Islet of Langerhans (tissue), 1 donor: Measurements from ENCODE around the gene PRTN3.

ENCODE experiments used
- FAIRE-seq: peaks from one replicate; lab custom pipeline; 2011; peaks lifted over from hg19 to GRCh38; lab: Jason Lieb, UNC

The PRTN3 gene

DNA sequence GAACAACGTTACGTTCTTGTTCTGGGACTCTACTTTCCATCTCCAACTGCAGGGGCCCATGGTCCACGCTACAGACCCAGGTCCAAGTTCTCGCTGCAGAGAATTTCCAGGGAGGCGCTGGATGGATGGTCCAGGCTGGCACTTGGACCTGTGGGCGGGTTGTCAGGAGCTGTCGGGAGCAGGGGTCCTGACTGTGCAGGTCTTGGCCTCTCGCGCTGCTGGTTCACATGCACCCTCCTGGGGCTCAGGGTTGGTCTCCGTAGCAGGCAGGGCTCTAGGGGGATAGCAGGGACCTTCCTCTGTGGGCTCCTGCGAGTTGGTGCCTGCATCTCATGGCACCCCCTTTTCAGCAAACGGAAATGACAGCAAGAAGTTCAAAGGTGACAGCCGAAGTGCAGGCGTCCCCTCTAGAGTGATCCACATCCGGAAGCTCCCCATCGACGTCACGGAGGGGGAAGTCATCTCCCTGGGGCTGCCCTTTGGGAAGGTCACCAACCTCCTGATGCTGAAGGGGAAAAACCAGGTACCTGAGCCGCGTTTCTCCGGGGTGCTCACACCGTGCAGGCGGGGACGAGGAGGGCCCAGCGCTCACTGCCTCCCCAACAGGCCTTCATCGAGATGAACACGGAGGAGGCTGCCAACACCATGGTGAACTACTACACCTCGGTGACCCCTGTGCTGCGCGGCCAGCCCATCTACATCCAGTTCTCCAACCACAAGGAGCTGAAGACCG lies 36.9 kb upstream of the PRTN3 start:
- no peak for FAIRE-seq

DNA sequence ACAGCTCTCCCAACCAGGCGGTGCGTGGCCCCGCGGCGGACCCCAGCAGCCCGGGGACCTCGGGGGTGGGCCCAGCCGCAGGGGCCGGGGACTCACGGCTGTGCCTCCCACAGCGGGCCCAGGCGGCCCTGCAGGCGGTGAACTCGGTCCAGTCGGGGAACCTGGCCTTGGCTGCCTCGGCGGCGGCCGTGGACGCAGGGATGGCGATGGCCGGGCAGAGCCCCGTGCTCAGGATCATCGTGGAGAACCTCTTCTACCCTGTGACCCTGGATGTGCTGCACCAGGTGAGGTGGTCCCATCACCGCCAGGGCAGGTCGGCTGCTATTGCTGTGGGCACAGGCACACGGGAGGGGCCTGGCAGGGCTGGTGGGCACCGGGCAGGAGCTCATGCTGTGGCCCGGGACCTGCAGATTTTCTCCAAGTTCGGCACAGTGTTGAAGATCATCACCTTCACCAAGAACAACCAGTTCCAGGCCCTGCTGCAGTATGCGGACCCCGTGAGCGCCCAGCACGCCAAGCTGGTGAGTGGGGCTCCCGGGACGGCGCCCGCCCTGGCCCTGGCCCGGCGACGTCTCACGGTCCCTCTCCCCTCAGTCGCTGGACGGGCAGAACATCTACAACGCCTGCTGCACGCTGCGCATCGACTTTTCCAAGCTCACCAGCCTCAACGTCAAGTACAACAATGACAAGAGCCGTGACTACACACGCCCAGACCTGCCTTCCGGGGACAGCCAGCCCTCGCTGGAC lies 36.2 kb upstream of the PRTN3 start:
- FAIRE-seq: no peak

GRCh38 chr19:805166-805551 lies 35.6 kb upstream of the PRTN3 start:
- no peak for FAIRE-seq

DNA sequence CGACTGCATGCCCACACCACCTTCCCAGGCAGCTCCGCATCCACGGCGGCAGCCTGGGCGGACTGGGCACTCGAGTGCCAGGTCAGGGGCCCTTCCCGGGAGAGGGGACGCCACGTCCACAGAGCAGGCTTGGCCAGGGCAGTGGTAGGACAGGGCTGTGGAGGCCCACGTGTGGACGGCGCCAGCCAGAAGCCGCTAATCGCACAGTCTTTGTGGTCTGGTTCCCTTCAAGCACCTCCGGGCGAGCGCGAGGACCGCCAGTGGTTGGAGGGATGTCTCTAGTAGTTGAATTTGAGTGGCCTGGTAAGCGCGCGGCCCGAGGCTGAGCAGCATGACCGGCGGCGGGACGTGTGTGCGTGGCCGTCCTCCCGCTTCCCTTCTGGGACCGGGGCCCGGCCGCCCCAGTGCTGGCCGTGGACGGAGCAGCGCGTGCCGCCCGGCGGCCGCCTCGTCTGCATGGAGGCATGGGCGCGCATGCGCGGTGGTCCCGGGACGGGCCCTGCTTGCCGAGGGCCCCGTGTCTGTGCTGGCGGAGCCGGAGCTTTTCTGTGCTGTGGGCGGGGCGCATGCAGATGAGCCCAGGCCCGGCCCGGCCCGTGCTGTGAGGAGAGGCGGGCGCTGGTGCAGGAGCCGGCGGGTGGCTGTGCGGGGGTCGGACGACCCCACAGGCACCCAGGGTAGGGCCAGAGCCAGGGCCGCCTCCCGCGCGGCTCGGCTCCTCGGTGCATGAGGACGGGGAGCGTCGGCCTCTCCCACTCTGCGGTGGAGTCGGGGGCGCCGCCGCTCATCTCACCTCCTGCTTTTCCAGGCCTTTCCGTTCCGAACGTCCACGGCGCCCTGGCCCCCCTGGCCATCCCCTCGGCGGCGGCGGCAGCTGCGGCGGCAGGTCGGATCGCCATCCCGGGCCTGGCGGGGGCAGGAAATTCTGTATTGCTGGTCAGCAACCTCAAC lies 34.9 kb upstream of the PRTN3 start:
- no peak for FAIRE-seq

GRCh38 chr19:806815-807421 lies 33.9 kb upstream of the PRTN3 start:
- no peak for FAIRE-seq

GRCh38 chr19:807627-808422 lies 33.0 kb upstream of the PRTN3 start:
- FAIRE-seq: no peak

DNA sequence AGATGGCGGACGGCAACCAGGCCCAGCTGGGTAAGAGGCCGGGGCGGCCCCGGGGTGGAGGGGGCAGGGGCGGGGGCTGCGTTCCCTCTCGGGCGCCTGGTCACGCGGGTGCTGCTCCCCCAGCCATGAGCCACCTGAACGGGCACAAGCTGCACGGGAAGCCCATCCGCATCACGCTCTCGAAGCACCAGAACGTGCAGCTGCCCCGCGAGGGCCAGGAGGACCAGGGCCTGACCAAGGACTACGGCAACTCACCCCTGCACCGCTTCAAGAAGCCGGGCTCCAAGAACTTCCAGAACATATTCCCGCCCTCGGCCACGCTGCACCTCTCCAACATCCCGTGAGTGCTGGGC lies 32.4 kb upstream of the PRTN3 start:
- FAIRE-seq: no peak

- no peak for FAIRE-seq
These were observed 30.5 kb upstream of the PRTN3 start for GRCh38 chr19:810077-810855.

DNA sequence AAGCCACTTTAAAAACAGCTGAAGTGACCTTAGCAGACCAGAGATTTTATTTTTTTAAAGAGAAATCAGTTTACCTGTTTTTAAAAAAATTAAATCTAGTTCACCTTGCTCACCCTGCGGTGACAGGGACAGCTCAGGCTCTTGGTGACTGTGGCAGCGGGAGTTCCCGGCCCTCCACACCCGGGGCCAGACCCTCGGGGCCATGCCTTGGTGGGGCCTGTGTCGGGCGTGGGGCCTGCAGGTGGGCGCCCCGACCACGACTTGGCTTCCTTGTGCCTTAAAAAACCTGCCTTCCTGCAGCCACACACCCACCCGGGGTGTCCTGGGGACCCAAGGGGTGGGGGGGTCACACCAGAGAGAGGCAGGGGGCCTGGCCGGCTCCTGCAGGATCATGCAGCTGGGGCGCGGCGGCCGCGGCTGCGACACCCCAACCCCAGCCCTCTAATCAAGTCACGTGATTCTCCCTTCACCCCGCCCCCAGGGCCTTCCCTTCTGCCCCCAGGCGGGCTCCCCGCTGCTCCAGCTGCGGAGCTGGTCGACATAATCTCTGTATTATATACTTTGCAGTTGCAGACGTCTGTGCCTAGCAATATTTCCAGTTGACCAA lies 29.8 kb upstream of the PRTN3 start:
- no peak for FAIRE-seq

DNA sequence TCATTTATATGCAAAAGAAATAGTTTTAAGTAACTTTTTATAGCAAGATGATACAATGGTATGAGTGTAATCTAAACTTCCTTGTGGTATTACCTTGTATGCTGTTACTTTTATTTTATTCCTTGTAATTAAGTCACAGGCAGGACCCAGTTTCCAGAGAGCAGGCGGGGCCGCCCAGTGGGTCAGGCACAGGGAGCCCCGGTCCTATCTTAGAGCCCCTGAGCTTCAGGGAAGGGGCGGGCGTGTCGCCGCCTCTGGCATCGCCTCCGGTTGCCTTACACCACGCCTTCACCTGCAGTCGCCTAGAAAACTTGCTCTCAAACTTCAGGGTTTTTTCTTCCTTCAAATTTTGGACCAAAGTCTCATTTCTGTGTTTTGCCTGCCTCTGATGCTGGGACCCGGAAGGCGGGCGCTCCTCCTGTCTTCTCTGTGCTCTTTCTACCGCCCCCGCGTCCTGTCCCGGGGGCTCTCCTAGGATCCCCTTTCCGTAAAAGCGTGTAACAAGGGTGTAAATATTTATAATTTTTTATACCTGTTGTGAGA lies 29.2 kb upstream of the PRTN3 start:
- FAIRE-seq: no peak

- FAIRE-seq: no peak
These were observed 28.6 kb upstream of the PRTN3 start for GRCh38 chr19:812049-812746.

DNA sequence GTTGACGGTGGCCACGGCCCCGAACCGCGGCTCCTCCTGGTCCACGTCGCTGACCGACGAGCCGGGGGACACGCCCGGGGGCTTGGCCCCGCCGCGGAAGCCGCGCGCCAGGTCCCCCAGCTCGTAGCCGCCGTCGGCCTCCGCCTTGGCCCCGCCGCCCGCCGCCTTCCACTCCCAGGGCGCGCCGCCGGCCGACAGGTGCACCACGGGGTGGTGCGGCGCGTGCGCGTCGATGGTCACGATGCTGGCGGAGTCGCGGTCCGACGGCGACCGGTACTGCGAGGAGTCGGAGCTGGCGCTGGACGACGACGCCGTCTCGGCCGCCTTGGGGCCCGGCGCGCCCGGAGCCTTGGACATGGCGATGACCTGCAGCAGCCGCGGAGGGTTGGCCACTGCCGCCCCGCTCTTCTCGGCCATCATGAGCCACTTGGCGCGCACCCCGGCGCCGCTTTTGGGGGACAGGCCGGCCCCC lies 28.0 kb upstream of the PRTN3 start:
- no peak for FAIRE-seq

DNA sequence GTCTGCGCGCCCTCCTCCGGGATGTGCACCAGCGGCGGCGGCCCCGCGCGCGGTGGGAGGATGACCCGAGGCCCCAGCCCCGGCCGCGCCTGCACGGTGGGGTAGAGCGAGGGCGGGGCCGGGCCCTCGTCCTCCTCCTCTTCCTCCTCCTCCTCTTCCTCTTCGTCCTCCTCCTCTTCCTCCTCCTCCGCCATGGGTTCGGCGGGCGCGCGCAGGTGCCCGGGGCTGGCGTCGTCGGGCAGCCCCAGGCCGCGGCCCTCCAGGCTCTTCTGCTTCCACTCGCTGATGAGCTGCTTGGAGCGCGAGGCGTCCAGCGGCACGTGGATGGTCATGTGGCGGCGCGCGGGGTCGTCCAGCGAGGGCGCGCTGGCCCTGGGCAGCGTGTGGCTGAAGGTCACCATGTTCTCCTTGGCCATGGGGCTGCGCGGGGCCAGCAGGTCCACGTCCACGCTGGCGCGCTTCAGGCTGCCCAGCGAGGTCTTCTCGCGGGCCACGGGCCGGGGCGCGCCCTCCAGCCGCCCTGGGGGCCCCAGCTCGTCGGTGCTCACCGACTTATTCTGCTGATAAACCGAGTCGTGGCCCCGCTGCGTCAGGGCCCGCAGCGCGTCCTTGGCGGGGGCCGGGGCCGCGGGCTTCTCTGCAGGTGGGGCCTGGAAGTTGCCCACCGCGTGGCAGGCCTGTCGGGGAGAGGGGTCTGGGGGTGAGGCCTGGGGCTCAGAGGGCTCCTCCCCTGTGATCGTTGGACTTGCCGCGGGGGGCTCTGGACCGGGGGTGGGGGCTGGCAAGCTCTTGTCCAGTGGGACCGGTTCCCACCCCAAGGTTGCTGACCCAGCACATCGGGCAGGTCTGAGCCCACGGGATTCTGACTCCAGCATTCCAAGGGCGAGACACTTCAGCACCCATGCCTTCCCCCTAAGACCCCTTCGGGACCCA lies 27.3 kb upstream of the PRTN3 start:
- no peak for FAIRE-seq

DNA sequence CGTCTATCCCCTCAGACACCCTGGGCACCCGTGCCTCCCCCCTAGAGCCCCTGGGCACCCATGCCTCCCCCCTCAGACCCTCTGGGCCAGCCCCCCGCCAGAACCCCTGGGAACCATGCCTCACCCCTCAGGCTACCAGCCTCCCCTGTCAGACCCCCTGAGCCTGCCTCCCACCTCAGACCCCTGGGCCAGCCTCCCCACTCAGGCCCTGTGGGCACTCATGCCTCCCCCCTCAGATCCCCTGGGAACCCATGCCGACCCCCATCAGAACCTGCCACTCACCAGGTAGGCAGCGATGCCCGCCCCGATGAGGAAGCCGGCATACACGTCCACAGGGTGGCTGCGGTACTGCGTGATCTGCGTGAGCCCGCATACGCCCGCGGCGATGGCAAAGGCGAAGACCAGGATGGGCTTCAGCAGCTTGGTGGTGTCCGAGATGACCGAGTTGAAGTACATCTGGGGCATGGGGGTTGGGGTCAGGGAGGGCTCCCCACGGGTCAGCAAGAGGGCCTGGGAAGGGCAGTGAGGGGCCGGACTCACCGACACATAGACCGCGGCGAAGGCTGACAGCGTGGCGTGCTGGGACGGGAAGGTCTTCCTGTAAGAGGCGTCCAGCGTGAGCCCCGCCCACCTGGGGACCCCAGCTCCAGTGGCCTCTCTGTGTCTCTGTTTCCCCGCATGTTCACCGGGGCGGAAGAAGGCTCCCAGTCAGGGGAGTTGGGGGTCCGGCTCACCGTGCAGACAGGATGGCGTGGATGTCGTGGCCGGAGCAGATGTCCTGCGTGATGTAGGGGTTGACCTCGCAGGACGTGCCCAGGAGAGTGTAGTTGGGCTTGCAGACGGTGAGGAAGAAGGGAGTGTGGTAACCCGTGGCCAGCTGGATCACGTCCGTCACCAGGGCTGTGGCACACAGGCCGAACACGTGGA lies 26.4 kb upstream of the PRTN3 start:
- no peak for FAIRE-seq

DNA sequence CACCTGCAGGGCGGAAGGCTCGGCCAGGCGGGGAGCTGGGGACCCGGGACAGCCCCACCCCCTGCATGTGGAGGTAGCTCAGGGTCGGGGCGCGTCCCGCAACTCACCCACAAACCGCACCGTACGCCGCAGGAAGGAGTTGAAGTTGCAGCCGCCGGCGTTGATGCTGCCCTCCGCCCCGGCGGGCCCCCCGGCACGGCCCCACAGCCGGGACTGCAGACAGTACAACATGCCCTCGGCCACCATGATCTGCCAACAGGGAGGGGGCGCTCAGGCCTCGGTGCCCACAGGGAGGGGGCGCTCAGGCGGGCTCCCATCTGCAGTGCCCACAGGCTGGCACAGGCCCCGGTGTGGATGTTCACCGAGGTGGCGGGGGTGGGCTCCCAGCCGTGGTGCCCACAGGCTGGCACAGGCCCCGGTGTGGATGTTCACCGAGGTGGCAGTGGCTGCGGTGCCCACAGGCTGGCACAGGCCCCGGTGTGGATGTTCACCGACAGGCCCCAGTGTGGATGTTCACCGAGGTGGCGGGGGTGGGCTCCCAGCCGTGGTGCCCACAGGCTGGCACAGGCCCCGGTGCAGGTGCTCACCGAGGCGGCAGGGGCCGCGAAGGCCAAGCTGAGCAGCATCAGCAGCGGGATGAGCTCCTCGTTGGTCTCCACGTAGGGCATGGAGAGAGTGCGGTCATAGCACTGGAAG lies 25.6 kb upstream of the PRTN3 start:
- no peak for FAIRE-seq

DNA sequence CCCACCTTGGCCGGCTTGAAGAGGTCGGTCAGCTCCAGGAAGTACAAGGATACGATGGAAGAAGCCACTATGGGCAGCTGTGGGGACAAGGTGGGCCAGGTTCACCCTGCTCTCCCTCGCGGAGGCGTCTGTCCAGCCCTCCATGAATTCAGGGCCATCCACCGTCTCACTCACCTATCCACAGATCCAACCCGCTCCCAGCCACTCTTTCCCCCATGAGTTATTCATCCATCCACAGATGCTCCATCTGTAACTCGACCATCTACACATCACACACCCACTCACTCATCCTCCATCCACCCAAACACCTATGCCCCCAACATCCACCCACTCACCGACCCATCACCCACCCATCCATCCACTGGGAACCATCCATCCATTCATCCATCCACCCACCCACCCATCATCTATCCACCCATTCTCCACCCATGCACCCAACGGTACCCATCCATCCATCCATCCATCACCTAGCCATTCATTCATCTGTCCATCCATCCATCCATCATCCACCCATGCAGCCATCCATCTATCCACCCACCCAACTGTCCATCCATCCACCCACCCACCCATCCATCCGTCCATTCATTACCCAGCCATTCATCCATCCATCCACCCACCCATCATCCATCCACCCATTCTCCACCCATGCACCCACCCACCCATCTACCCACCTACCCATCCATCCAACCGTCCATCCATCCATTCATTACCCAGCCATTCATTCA lies 24.9 kb upstream of the PRTN3 start:
- no peak for FAIRE-seq
